Caco-2 (cell line): ENCODE results near the gene A2M. TPM values are rescaled to one million over a fixed set of nuclear protein-coding genes. Genes with fewer than 3 reads are reported as not detected.

ENCODE experiments used
- BruUV-seq: library from RNA; stranded (reverse); fragments of 400-500 nt; replicated peaks from 2 replicates; lab custom pipeline; 2021; lab: Mats Ljungman, UMichigan
- CTCF ChIA-PET: fragments of 300-600 bp; sonication (Branson Sonifier 250); formaldehyde crosslinking; loops from one replicate; lab custom pipeline; 2022; ENCODE audit warnings: antibody characterized with exemption; lab: Charles Lee
- POLR2A ChIA-PET: fragments of 300-600 bp; sonication (Branson Sonifier 250); formaldehyde crosslinking; loops from one replicate; lab custom pipeline; 2022; ENCODE audit warnings: antibody characterized with exemption; lab: Charles Lee
- DNase-seq, 2 experiments: peaks; one replicate each; pipeline versions ENCODE4 v3.0.0 to v3.0.0-alpha.2; 2020 to 2022
- H3K27me3 ChIP-seq: replicated peaks from 2 replicates; pipeline ENCODE4 v1.6.0; 2011; ENCODE audit warnings: low read length; ENCODE audit not compliant: control insufficient read depth, insufficient read depth
- H3K36me3 ChIP-seq: 2 replicates; pipeline ENCODE4 v1.5.1; 2011; ENCODE audit warnings: low read length; ENCODE audit not compliant: control insufficient read depth, insufficient read depth
- H3K4me1 ChIP-seq: fragments of 250-450 bp; sonication (Bioruptor Pico); 2 replicates; pipeline ENCODE4 v1.5.1; 2020; ENCODE audit warnings: mild to moderate bottlenecking
- H3K4me3 ChIP-seq: 2 replicates; pipeline ENCODE4 v1.5.1; 2011; ENCODE audit warnings: low read depth, mild to moderate bottlenecking, control low read depth, low read length
- H3K9me3 ChIP-seq: fragments of 250-450 bp; sonication (Bioruptor Pico); 2 replicates; pipeline ENCODE4 v1.5.1; 2020; ENCODE audit warnings: mild to moderate bottlenecking, moderate library complexity
- H3K27ac Mint-ChIP-seq: one replicate; pipeline ENCODE4 v1.8.0; 2022; ENCODE audit warnings: mixed read lengths; ENCODE audit not compliant: unreplicated experiment
- H3K27me3 Mint-ChIP-seq: one replicate; pipeline ENCODE4 v1.8.0; 2022; ENCODE audit warnings: mixed read lengths; ENCODE audit not compliant: insufficient read depth, unreplicated experiment
- H3K36me3 Mint-ChIP-seq: one replicate; pipeline ENCODE4 v1.8.0; 2022; ENCODE audit warnings: mild to moderate bottlenecking, mixed read lengths; ENCODE audit not compliant: insufficient read depth, unreplicated experiment
- H3K4me1 Mint-ChIP-seq: one replicate; pipeline ENCODE4 v1.8.0; 2022; ENCODE audit warnings: low read depth, mixed read lengths; ENCODE audit not compliant: unreplicated experiment
- H3K4me3 Mint-ChIP-seq: one replicate; pipeline ENCODE4 v1.8.0; 2022; ENCODE audit warnings: mild to moderate bottlenecking, moderate library complexity, mixed read lengths; ENCODE audit not compliant: unreplicated experiment
- H3K9me3 Mint-ChIP-seq: one replicate; pipeline ENCODE4 v1.8.0; 2022; ENCODE audit warnings: mixed read lengths; ENCODE audit not compliant: unreplicated experiment
- CTCF ChIP-seq, 2 experiments: fragments of 200-600 bp in 1 of 2; IDR thresholded peaks; 1 replicate in 1 of 2; 2 replicates in 1 of 2; pipeline versions ENCODE4 v1.5.1 to v1.8.0; 2011 to 2022; ENCODE audit warnings: antibody characterized with exemption in 1 of 2, control low read depth in 1 of 2, inconsistent platforms in 1 of 2, low read depth in 1 of 2, low read length in 1 of 2, mild to moderate bottlenecking in 1 of 2, moderate library complexity in 1 of 2; ENCODE audit not compliant: insufficient read depth in 1 of 2, severe bottlenecking in 1 of 2, unreplicated experiment in 1 of 2
- intact Hi-C: fragments of 100-400 bp; cut with micrococcal nuclease; formaldehyde crosslinking; loops from one replicate; pipeline ENCODE4 v1.10.0; 2022; ENCODE audit not compliant: unreplicated experiment
- total RNA-seq: library from RNA; stranded (reverse); gene quantifications from 2 replicates; pipeline ENCODE4 v1.2.3, GENCODE V29; 2022

Gene A2M
- total RNA-seq, 1 experiment from 2014 or later: 1.00 TPM

DNA sequence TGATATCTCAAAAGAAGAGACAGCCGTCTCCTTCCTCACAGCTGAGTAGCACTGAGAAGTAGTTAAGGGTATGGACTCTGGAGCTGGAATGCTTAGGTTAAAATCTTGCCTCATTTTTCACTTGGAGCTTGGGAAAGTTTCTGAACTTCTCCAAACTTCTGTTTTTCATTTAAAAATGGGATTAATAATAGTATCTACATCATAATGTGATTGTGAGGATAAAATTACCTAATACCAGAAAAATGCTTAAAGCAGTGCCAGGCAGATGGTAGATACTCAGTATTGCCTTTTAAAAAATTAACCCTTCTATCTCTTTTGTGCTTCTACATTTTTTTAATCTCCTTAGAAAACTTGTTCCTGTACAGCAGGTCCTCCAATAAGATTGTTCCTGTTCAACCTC, 63.1 kb downstream of the A2M start:
- CTCF ChIA-PET: no interaction called here
- H3K27ac Mint-ChIP-seq: no peak overlapping the region
- intact Hi-C loops: no loop called here
- Histone ChIP-seq H3K9me3 (peaks cover 5% of the 10 kb centered on the region; the same call in 1 of the 2 replicates), H3K27me3 (no peaks in the 10 kb centered on the region), H3K36me3 (no peaks in the 10 kb centered on the region), H3K4me3 (no peak overlapping the region), H3K4me1 (no peaks in the 10 kb centered on the region)
- H3K4me3 Mint-ChIP-seq: no peak overlapping the region
- DNase-seq: no peak
- POLR2A ChIA-PET: no interaction called here
- TF ChIP-seq CTCF (IDR thresholded peaks at IDR 0.05; ENCODE audit: insufficient read depth in 1 of 2, low read depth in 1 of 2, low read length in 1 of 2, severe bottlenecking in 1 of 2, unreplicated experiment in 1 of 2): no peak
- BruUV-seq: no TSS peak
- no peaks in the 10 kb centered on the region for H3K4me1 Mint-ChIP-seq
- H3K27me3 Mint-ChIP-seq: peaks cover 25% of the 10 kb centered on the region
- no peaks in the 10 kb centered on the region for H3K36me3 Mint-ChIP-seq
- H3K9me3 Mint-ChIP-seq: no peaks in the 10 kb centered on the region

- no peak for DNase-seq
- no peaks in the 10 kb centered on the region for H3K4me1 ChIP-seq
- CTCF ChIA-PET: interaction anchor here (2.9 kb wide), 1 partner anchor 394 kb away, joined by 29 read pairs; no protein-coding TSS in a partner anchor
- POLR2A ChIA-PET: no interaction called here
- Mint-ChIP-seq H3K36me3 (no peaks in the 10 kb centered on the region), H3K27ac (no peak overlapping the region), H3K27me3 (peaks cover 28% of the 10 kb centered on the region), H3K4me3 (no peak overlapping the region), H3K9me3 (no peaks in the 10 kb centered on the region), H3K4me1 (no peaks in the 10 kb centered on the region)
- BruUV-seq: no TSS peak
- no peak overlapping the region for H3K4me3 ChIP-seq
- no peaks in the 10 kb centered on the region for H3K27me3 ChIP-seq
- intact Hi-C loops: no loop called here
- peaks cover 5% of the 10 kb centered on the region; the same call in 1 of the 2 replicates for H3K9me3 ChIP-seq
- TF ChIP-seq CTCF (IDR thresholded peaks at IDR 0.05; ENCODE audit: insufficient read depth in 1 of 2, low read depth in 1 of 2, low read length in 1 of 2, severe bottlenecking in 1 of 2, unreplicated experiment in 1 of 2): no peak
- H3K36me3 ChIP-seq: no peaks in the 10 kb centered on the region
Measured at GRCh38 chr12:9051158-9051550, 64.6 kb downstream of the A2M start.

GRCh38 chr12:9050521-9051157, 65.1 kb downstream of the A2M start:
- Mint-ChIP-seq H3K36me3 (no peaks in the 10 kb centered on the region), H3K9me3 (peaks cover 2% of the 10 kb centered on the region), H3K27ac (no peak overlapping the region), H3K27me3 (peaks cover 33% of the 10 kb centered on the region), H3K4me3 (no peak overlapping the region), H3K4me1 (no peaks in the 10 kb centered on the region)
- DNase-seq: no peak
- no peaks in the 10 kb centered on the region for H3K4me1 ChIP-seq
- peaks cover 5% of the 10 kb centered on the region; the same call in 1 of the 2 replicates for H3K9me3 ChIP-seq
- intact Hi-C loops: no loop called here
- ChIA-PET CTCF (interaction anchor here (0.9 to 2.9 kb wide), 6 partner anchors 12 to 504 kb away, joined by 3 to 29 read pairs (median 10); partner anchors contain the start of gene M6PR), POLR2A (no interaction called here)
- no peaks in the 10 kb centered on the region for H3K36me3 ChIP-seq
- BruUV-seq: no TSS peak
- TF ChIP-seq CTCF (IDR thresholded peaks at IDR 0.05; ENCODE audit: insufficient read depth in 1 of 2, low read depth in 1 of 2, low read length in 1 of 2, severe bottlenecking in 1 of 2, unreplicated experiment in 1 of 2): no peak
- no peaks in the 10 kb centered on the region for H3K27me3 ChIP-seq
- no peak overlapping the region for H3K4me3 ChIP-seq
